ELF-1 (cell line): ENCODE results near the gene NUDT13.
A peak's percentile ranks its signal among the peaks of the same experiment; 100 is the strongest.

ENCODE experiments used
- DNase-seq: peaks from one replicate; pipeline ENCODE4 v3.0.0-alpha.2; 2016; ENCODE audit warnings: low read depth, low spot score

NUDT13 gene

DNA sequence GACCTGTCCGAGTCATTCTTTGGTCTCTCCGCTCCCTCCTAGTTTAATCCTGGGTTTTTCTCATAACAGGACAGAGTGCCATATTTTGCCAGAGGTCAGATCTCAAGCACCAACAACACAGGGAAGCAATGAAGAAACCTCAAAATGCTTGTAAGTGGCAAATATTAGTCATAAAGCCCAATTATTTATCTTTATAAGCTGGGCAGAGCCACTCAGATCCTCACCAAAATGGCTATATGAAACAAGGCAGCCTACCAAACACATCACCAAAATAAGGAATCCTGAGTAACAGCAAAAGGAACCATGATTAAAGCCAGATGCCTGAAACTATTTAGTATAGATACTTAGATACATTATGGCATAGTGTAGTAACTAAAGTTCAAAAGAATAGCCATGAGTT lies 52.8 kb downstream of the NUDT13 start:
- DNase-seq, result no peak

DNA sequence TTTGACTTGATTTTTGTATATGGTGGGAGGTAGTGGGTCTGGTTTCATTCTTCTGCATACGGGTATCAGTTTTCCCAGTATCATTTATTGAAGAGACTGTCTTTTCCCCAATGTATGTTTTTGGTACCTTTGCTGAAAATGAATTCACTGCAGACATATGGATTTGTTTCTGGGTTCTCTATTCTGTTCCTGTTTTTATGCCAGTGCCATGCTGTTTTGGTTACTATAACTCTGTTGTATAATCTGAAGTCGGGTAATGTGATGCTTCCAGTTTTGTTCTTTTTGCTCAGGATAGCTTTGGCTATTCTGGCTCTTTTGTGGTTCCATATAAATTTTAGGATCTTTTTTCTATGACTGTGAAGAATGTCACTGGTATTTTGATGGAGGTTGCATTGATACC lies 56.7 kb downstream of the NUDT13 start:
- DNase-seq, result no peak

GRCh38 chr10:73167458-73167782 lies 57.2 kb downstream of the NUDT13 start:
- no peak for DNase-seq

DNA sequence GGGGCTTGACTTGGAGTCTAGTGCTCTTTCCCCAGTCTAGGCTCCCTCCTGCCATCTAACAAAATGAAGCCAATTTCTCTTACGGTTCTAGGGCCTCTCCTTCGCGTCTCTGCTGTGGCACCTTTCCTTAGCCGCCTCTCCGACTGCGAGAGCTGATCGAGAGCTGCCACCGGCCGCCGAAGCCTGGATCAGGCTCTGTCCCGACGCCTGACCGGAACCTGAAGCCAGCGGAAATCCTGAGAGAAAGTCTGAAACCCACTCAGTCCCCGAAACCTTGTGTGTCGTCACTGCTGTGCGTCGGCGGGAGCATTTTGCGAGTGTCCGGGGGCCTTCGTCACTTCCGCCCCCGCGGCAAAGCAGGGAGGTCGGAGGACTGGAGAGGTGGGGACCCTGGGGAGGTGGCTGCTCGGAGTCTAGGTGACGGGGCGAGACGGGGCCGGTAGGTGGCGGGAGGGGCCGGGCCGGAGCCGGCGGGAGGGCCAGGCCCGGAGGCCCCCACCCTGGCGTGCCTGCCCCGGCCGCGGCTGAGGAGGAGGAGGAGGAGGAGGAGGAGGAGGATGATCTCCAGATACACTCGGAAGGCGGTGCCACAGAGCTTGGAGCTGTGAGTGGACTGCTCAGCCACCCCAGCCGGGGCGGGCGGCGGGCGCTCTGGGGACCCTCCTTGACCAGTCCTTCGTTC lies 57.7 kb downstream of the NUDT13 start, which contains the start of the genes ECD and FAM149B1:
Gene ECD (minus strand): TSS at position 226 of the 682 bp plus-strand sequence. CDS start 4,071 bp downstream, outside the sequence.
Gene FAM149B1 (plus strand): TSS at position 337 of the 682 bp plus-strand sequence. CDS start 221 bp downstream, at position 558.
- peak; percentile 97 for DNase-seq

DNA sequence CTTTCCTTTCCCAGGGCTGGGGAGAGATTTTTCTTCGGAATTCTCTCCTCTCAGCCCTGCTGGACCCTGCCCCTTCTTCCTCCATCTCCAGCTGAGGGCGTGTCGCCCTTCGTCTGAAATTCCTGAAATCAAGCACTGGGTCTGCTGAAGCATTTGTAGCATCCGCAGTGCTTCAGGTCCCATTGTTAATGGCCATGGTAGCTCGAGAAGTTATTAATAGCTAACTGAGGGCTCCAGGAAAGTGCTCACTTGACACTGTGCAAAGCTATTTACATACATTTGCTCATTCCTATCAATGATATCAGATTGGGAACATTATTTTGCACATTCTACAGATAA lies 58.2 kb downstream of the NUDT13 start:
- DNase-seq, result no peak

- no peak for DNase-seq
These were observed 59.1 kb downstream of the NUDT13 start for GRCh38 chr10:73169320-73169719.

- no peak for DNase-seq
These were observed 62.6 kb downstream of the NUDT13 start for GRCh38 chr10:73172867-73173266.

GRCh38 chr10:73174148-73174925 lies 64.1 kb downstream of the NUDT13 start:
- no peak for DNase-seq
